Brain pericyte (primary cell): ENCODE data around the gene SPTLC1.

Experiments
- DNase-seq: peaks from one replicate; pipeline ENCODE4 v3.0.0-alpha.2; 2012; ENCODE audit warnings: low read depth, low spot score

Gene SPTLC1

DNA sequence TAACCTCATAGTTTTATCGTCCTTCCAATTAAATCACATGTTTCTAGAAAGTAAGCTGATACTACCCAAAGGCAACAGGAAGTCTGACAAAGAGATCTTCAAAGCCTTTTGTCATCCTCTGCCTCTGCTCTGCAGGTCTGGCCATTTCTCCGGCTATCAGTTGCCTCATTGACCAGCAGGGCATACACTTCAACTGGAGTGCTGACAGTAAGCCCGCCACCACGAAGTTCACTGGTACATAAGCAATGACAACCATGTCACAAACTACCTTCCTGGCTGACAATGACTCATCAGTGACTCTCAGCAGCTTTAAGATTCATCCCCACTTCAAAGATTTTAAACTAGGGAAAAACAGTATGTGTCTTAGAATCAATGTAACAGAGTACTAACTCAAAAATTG lies 20.6 kb downstream of the SPTLC1 start:
- DNase-seq: no peak

DNA sequence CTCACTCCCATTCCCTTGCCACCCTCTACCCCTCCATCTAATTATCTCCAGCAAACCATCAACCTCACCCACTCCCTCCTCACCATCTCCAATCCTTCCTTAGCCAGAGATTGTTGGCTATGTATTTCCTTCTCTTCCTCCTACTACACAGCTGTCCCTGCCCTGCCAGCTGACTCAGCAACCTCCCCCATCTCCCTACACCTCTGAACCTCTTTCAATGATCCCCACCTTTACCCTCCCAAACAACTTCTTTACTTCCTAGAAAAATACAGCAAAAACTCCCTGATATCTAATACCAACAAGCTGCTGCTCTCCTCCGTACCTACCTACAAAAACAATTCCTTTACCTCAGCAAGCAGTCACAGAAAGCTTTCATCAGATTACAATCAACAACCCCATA lies 37.3 kb downstream of the SPTLC1 start:
- no peak for DNase-seq

DNA sequence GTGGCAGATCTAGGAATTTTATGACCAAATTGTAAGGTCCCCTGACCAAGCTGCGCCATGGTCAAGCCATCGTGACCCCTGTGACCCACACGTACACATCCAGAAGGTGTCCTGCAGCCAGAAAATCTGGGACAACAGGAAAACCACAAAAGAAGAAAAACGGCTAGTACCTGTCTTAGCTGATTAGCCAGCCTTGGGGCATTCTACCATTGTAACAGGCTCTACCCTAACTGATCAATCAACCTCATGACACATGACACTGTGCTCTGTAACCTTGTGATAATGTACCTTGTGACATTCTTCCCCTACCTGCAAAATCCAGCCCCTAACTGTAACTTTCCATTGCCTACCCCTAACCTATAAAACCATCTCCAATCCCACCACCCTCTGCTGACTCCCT lies 43.6 kb downstream of the SPTLC1 start:
- DNase-seq: no peak

DNA sequence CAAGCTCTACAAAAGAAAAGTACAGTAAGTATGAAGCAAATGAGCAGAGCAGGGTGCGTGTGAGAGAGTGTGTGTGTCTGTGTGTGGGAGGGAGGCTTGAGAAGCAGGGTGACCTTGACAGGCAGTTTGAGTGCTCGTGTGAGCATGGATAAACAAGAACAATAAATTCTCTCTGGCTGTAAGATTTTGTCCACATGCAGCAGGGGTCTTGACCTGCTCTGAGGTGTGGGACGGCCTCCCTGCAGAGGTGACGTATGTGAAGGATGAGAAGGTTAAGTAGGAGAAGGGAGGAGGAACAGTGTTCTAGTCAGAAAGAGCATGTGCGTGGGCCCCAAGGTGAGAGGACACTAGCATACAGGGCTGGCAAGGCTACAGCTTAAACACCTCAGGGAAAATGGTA lies 49.0 kb downstream of the SPTLC1 start:
- DNase-seq: no peak

DNA sequence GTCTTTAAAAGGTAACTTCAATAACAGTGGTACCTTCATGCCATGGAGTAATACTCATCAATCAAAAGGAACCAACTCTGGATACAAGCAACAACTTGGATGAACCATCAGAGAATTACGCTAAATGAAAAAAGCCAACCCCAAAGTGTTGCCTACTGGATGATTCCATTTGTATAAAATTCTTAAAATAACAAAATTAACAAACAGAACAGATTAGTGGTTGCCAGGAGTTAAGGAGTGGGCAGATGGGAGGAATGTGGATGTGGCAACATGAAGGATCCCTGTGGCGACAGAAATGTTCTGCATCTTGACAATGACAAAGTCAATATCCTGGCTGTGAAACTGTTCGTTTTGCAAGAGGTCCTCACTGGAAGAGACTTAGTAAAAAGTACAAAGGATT lies 50.5 kb downstream of the SPTLC1 start:
- no peak for DNase-seq

DNA sequence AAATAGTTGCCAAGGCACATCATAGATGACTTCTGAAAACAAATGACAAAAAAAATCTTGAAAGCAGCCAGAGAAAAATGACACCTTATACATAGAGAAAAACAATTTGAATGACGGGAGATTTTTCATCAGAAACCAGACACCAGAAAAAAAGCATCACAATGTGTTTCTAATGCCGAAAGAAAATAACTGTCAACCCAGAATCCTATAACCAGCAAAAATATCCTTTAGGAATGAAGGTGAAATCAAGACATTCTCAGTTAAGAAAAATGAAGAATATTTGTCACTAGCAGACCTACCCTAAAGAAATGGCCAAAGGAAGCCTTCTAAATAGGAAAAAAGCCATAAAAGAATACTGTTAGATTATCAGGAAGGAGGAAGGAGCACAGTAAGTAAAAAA lies 54.0 kb downstream of the SPTLC1 start:
- DNase-seq: no peak

DNA sequence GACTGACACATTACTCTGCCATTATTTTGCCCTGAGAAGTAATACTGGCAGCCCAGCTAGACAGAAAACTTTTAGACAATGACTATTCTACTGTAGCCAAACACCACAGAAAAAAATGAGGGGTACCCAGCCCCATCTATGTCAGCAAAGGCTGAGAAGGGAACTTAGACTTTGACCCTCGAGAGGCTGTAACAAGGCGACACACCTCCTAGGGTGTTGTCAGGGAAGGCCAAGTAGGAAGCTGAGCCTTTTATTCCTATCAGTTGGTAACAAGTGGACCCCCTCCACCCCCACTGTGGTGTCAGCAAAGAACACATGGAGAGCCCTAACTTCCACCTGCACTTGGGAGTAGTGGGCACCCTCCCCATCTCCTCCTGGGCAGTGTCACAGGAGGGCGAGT lies 55.6 kb downstream of the SPTLC1 start:
- DNase-seq: no peak

DNA sequence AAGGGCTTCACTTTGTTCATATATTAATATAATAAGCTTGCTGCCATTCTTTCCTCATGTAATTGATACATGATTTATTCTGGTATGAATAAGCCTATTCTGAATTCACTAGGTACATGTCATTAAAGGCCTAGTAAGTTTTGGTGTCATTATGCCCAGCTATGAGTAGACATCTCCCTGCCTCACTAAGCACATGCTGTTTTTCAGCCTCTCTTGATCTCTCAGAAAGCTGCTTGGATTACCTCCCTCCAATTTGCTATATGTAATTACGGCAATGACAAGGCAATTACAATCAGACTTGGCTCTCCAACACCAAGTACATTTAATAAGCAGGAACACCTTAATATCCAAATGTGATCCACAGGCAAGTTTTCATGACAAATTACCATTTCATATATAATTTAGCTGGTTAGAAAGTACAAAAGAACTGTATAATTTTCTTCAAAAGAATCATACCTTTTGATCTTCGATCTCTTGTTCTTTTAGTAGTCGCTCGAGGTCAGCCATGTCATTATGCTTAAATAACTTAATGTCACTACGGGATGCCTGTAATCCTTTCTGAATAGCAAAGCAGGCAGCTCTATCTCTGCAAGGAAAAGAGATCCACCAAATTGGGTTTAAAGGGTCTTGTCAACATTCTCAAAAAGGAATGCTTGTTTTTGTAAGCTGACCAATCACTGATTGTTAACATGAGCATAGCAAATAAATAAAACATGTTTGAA lies 56.3 kb downstream of the SPTLC1 start:
- DNase-seq: no peak

DNA sequence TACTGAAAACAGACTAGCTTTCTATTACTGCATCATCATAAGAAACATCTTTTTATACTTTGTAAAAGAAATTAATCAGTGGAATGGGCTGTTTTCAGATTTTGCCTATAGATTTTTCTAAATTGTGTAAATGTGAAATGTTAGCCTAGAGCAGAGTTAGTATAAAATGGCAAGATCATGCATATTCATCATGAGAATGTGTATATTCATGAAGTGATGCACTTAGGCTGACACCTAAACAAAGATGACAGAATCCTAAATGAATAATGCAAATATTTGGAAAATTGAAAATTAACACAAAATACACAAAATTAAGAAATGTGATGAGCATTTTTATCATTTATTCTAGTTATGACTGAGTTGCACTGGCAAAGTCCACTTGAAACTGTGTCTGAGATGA lies 57.2 kb downstream of the SPTLC1 start:
- DNase-seq: no peak

DNA sequence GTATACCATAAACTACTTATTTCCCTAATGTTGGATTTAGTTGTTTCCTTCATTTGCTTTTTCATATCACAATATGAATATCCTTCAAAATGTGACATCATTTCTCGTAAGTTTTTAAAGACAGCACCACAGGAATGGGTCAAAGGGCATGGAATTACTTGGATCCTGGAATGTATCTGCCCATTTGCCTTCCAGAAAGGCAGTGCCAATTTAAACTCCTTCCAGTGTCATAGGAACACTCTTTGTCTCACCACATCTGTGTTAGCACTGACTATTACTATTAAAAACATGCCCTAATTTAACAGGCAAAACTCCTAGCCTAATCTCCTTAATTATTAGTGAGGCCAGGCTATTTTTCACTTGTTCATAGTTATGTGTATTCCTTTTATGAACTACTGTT lies 58.0 kb downstream of the SPTLC1 start:
- no peak for DNase-seq

DNA sequence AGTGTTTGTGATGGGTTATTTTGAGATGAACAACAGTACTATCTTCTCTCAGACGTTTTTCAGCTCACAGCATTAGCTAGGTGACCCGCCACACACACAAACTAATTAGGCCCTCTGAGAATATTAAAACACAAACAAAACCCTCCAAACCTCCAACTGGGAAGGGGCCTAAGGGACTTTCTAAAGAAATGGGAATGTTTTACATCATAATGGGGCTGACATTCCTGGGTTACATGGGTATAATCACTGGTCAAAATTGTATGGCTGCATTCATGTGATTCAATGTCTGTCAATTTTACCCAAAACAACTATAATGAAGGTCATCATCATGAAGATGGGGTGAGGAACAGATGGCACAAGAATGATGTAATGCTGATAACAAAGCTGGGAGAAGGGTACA lies 59.6 kb downstream of the SPTLC1 start:
- DNase-seq: no peak

DNA sequence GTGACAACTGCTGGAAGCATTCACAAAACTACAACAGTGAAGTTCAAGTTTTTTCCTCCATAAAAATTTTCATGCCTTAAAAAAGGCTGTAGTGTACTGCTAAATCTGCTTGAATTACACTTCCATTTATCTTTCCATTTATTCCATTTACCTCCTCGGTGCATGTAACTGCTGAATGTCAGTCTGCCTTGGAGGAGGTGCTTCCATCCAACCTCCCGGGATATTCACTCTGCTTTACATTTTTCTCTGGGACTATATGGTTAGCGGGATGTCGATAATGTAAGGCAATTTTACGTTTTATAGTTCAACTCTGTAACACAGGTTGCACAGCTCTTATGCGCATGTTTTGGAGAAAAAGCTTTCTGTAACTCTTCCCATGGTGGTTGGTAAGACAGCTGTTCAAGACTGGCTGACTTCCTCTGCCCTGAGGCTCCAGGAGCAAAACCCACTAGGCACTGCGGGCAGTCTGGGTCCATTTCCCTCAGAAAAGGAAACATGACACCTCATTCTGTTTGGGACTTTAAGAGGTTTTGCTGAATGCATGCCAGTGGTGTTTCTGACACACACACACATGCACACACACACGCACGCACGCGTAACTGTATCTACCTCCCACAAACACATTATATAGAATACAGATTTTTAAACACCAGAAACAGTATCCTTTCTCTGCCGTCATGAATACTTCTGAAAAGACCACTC lies 66.1 kb downstream of the SPTLC1 start:
- peak; percentile 43 for DNase-seq

DNA sequence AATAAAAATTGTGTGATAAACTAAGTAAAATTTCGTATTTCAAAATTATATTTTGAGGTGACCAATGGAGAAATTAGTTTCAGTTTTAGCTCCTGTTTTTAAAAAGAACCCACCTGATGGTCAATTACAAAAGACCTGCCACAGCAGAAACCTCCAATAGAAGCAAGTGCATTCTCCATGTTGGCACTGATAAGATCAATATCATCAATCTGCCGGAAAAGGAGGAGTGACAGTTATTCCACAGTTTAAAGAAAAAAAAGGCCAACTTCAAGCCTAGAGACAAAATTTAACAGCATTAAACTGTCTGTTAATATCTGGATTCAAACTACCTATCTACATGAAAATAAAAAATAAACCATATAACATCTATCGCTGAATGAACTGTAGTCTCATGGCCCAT lies 67.7 kb downstream of the SPTLC1 start:
- no peak for DNase-seq

DNA sequence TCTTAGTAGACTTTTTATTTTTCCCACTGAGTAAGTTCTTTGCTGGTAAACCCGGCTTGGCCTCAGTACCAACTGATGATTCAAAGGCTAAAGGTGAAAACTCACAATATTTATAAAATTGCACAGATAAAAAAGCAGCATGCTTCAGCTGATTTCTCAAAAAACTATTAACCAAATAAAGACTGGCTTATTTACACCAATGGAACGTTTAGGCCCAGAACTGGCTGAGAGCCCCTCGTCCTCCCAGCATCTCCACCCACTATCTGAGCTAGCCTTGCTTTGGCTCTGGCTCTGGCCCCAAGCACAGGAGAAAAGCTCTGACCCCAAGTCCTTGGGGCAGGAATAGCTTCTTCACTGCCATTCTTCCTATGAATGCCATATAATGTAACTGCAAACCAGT lies 68.5 kb downstream of the SPTLC1 start:
- no peak for DNase-seq

DNA sequence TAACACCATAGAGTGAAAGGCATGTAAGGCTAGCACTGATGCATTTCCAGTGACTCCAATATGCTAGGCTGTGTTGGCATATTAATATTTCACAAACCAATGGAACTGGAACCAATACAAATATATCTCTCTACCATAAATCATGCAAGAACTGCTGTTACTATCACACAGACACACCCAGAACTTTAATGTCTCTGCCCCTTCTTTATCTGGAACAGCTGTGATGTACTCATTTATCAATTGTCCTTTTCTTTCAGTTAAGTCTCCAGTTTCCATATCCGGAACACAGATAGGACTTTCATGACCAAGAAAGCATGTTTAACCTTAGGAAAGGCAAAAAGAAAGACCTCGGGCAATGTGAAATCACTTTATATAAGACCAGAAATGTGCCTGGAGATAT lies 70.3 kb downstream of the SPTLC1 start:
- no peak for DNase-seq

DNA sequence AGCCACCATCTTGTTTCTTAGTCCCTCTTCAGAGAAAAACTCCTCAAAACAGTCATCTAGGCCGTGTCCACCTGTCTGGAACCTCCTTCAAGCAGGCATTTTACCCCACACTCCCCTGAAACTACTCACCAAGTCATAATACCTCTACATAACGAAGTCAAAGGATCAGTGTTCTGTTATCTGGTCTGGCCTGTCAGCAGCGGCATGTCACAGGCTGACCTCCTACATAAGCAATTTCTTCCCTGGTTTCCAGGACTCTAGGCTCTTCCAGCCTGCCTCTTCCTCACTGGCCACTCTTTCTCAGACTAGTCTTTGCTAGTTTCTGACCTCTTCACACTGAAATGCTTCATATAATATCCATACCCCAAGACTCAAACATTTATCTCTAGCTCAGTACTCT lies 72.2 kb downstream of the SPTLC1 start:
- DNase-seq: no peak

DNA sequence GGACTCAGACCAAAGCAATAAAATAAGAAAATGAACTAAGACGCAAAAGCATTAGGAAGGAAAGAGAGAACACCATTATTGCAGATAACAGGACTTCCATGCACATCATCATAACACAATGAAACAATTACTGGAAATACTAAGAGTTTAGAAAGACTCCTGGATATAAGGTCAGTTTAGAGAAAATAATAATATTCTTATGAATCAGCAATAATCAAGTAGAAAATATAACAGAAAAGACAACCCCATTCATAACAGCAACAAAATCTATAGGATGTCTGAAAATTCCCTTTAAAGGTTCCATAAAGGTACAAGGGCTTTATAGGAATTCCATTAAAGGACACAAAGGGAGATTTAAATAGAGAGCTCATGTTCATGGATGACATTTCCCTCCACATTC lies 73.0 kb downstream of the SPTLC1 start:
- DNase-seq: no peak

DNA sequence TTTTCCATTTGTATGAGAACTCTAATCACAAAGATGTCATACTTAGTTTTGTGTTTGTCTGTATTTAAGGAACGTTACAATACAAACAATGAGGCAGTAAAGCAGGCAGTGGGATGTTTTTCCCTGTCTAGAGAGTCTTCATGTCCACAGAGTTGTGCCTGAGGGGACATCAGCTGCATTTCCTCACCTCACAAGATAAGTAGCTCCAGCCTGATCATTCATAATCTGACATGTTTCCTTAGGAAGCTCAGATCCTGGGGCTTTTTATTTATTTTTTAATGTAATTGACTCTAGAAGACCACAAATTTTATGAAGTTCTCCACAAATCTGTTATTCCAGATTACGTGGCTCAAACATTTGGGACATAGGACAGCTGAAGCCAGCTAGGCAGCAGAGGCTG lies 78.5 kb downstream of the SPTLC1 start:
- no peak for DNase-seq

DNA sequence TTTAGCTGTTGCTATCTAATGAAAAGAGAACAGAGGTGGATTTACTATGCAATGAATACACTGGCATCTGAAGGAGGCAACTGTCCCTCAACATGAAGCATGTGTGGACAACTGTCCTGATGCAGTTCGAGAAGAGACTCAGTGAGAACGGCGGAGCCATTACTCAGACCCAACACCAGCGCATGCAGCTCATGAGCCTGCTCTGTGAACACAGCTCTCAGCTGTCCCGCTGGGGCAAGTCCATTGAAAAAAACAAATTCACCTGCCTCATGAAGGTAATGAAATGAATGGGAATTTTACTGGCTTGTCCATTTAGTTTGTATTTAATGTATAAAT lies 78.8 kb downstream of the SPTLC1 start:
- DNase-seq: no peak

DNA sequence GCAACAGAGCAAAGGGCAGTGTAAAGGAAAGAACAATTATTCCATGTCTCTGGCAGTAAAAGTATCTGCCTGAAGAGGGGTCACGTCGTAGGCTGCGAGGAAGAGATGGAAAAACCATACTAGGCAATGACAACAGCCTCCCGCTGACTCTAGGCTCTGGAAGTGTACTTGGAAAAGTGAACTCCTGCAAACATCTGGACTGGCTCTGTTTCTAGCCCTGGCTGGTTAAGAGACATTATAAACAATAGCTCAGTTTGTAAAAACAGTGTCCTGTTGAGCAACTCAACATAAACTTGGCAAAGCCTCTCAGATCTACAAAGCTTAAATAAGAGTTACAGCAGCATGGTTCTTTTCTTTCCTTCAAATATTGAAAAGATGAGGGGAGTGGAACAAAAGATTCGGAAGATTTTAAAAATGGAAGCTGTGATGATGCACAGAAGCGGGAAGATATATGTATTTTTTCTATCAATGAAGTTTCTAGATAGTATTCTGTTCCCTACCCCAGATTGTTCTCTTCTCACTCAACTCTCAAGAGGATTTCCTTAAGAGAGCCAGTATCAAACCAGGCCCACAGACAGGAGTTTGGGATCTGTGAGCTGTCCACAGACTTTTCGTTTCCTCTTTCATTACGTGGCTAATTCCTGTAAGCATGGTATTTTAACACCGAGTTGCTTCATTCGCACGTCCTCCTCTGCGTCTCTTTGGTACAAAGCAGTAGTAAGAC lies 79.4 kb downstream of the SPTLC1 start:
- peak; percentile 88 for DNase-seq

DNA sequence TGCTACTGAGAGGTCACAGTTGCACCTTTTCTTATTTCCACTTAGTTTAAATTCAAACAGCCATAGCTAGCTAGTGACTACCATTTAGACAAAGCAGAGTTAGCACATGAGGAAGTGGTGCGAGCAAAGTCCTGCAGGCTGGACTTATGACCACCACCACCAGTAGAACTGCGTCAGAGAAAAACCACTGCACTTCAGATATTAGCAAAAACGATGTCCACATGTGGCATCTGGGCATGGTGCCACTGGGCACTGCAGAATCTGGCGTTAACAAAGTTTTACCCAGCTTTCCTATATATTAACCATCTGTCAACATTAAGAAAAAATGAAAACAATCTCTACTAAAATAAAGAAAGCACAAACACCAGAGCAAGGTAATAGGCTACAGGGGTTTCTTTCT lies 80.1 kb downstream of the SPTLC1 start:
- DNase-seq: peak; percentile 31

DNA sequence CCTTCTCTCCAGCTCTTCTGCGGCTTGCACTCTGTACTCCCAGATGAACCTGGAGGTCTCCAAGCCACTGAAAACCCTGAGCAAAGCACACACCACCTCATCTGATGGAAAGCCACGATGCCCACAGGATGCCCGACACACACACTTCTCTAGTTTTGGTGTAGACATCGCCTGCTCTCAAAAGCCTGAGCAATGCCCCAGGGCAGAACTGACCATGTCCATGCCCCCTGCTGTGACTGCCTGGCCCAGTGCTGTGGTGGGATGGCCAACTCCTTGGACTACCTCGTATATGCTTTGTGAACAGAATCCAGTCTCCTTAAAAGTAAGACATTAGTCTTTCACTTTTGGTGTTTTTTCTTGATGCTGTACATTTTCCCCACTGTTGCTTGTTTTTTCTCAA lies 81.2 kb downstream of the SPTLC1 start:
- no peak for DNase-seq

DNA sequence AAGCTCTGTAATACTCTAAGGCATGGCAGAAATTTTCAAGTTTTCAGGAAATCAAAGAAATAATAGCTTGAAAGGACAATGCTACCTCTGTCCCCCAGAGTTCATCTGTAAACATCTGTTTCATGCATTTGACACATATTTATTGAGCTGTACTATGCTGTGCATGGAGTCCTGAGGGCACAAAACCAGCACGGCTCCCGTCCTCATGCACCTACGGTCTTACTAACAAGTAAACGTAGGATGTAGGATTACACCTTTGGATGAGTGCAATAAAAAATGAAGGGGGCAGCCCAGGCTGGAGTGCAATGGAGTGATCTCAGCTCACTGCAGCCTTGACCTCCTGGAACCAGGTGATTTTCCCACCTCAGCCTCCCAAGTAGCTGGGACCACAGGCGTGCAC lies 81.9 kb downstream of the SPTLC1 start:
- DNase-seq: no peak
